ENCODE data around the gene HDGF. TPM values are rescaled to one million over a fixed set of nuclear protein-coding genes. Genes with fewer than 3 reads are reported as not detected.
A peak's percentile ranks its signal among the peaks of the same experiment; 100 is the strongest.

HDGF gene
- total RNA-seq, 1 donor from 2014 or later, result 270 TPM

DNA sequence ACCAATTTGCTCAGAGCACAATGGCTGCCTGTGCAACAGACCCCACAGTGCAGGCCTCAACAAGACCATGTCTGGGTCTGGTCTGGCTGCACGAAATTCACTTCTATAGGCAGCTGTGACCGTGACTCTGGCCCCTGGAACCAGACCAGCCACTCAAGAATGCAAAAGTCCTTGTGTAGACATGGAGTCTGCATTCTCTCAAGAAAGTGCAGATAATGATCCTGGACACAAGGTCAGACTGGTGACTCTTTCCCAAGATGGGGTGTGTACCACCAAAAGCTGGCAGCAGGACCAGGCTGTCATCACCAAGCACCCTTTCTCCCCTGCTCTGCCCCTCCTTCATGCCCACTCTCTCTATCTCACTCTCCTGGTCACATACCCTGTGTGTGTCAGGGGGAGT, 30.3 kb downstream of the HDGF start:
- no peaks in the 10 kb centered on the region for H3K9me3 Mint-ChIP-seq
- H3K27ac Mint-ChIP-seq, result no peak overlapping the region
- peaks cover 6% of the 10 kb centered on the region for H3K4me1 Mint-ChIP-seq (ENCODE audit: unreplicated experiment)
- H3K27me3 Mint-ChIP-seq, result no peaks in the 10 kb centered on the region
- TF ChIP-seq, protein P1, sequence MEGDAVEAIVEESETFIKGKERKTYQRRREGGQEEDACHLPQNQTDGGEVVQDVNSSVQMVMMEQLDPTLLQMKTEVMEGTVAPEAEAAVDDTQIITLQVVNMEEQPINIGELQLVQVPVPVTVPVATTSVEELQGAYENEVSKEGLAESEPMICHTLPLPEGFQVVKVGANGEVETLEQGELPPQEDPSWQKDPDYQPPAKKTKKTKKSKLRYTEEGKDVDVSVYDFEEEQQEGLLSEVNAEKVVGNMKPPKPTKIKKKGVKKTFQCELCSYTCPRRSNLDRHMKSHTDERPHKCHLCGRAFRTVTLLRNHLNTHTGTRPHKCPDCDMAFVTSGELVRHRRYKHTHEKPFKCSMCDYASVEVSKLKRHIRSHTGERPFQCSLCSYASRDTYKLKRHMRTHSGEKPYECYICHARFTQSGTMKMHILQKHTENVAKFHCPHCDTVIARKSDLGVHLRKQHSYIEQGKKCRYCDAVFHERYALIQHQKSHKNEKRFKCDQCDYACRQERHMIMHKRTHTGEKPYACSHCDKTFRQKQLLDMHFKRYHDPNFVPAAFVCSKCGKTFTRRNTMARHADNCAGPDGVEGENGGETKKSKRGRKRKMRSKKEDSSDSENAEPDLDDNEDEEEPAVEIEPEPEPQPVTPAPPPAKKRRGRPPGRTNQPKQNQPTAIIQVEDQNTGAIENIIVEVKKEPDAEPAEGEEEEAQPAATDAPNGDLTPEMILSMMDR (conservative IDR thresholded peaks at IDR 0.05), result no peak
- peaks cover 20% of the 10 kb centered on the region for H3K36me3 Mint-ChIP-seq
- DNase-seq (ENCODE audit: extremely low spot score, unreplicated experiment), result no peak
- no peak overlapping the region for H3K4me3 Mint-ChIP-seq

GRCh38 chr1:156717351-156717750, 34.1 kb downstream of the HDGF start:
- peaks cover 17% of the 10 kb centered on the region for H3K4me1 Mint-ChIP-seq (ENCODE audit: unreplicated experiment)
- no peak overlapping the region for H3K4me3 Mint-ChIP-seq
- peaks cover 10% of the 10 kb centered on the region for H3K36me3 Mint-ChIP-seq
- H3K27me3 Mint-ChIP-seq, result no peaks in the 10 kb centered on the region
- TF ChIP-seq, protein P1 (conservative IDR thresholded peaks at IDR 0.05), result no peak
- no peaks in the 10 kb centered on the region for H3K9me3 Mint-ChIP-seq
- no peak for DNase-seq (ENCODE audit: extremely low spot score, unreplicated experiment)
- no peak overlapping the region for H3K27ac Mint-ChIP-seq

DNA sequence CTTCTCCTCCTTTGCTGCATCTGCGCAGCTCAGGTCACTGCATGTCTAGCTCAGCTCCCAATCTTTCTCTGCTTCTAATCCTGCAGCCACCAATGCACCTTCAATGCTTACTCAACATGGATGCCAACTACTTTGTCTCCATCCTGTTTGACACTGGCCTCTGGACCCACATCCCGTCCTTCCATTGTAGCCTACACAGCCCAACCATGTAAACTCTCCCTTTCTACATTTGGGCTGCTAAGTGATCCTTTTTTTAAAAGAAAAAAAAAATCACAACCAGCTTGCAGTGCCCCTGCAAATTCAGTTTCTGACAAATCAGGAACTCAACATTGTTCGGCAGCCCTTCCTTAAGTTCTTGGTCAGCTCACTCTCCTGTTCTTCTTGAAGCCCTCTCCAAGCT, 36.6 kb downstream of the HDGF start:
- DNase-seq (ENCODE audit: extremely low spot score, unreplicated experiment), result no peak
- Mint-ChIP-seq H3K27ac (no peak overlapping the region), H3K36me3 (peaks cover 8% of the 10 kb centered on the region), H3K4me3 (no peak overlapping the region), H3K27me3 (no peaks in the 10 kb centered on the region), H3K9me3 (no peaks in the 10 kb centered on the region), H3K4me1 (ENCODE audit: unreplicated experiment) (peaks cover 39% of the 10 kb centered on the region)
- TF ChIP-seq, protein P1 (conservative IDR thresholded peaks at IDR 0.05), result no peak

GRCh38 chr1:156712626-156713025, 38.8 kb downstream of the HDGF start:
- Mint-ChIP-seq H3K4me1 (ENCODE audit: unreplicated experiment) (peaks cover 59% of the 10 kb centered on the region), H3K9me3 (no peaks in the 10 kb centered on the region), H3K27ac (peak overlapping the region; percentile 70), H3K27me3 (no peaks in the 10 kb centered on the region), H3K4me3 (peak overlapping the region; percentile 34), H3K36me3 (peaks cover 7% of the 10 kb centered on the region)
- DNase-seq (ENCODE audit: extremely low spot score, unreplicated experiment), result no peak
- TF ChIP-seq, protein P1 (conservative IDR thresholded peaks at IDR 0.05), result no peak

GRCh38 chr1:156711011-156711817, 40.3 kb downstream of the HDGF start:
- Mint-ChIP-seq H3K9me3 (no peaks in the 10 kb centered on the region), H3K4me3 (peak overlapping the region; percentile 58), H3K27ac (peak overlapping the region; percentile 61), H3K36me3 (peaks cover 3% of the 10 kb centered on the region), H3K4me1 (ENCODE audit: unreplicated experiment) (peaks cover 64% of the 10 kb centered on the region), H3K27me3 (no peaks in the 10 kb centered on the region)
- no peak for DNase-seq (ENCODE audit: extremely low spot score, unreplicated experiment)
- TF ChIP-seq, protein P1 (conservative IDR thresholded peaks at IDR 0.05), result no peak
